Activated CD8-positive, alpha-beta memory T cell treated with anti-CD3 and anti-CD28 coated beads, Interleukin-2, amount 50 U/mL, for 1 hour (primary cell): ENCODE results near the gene TTC7B.

Experiments used
- DNase-seq: peaks from one replicate; pipeline ENCODE4 v3.0.0-alpha.2; 2020; ENCODE audit errors: extremely low read depth

Gene TTC7B

DNA sequence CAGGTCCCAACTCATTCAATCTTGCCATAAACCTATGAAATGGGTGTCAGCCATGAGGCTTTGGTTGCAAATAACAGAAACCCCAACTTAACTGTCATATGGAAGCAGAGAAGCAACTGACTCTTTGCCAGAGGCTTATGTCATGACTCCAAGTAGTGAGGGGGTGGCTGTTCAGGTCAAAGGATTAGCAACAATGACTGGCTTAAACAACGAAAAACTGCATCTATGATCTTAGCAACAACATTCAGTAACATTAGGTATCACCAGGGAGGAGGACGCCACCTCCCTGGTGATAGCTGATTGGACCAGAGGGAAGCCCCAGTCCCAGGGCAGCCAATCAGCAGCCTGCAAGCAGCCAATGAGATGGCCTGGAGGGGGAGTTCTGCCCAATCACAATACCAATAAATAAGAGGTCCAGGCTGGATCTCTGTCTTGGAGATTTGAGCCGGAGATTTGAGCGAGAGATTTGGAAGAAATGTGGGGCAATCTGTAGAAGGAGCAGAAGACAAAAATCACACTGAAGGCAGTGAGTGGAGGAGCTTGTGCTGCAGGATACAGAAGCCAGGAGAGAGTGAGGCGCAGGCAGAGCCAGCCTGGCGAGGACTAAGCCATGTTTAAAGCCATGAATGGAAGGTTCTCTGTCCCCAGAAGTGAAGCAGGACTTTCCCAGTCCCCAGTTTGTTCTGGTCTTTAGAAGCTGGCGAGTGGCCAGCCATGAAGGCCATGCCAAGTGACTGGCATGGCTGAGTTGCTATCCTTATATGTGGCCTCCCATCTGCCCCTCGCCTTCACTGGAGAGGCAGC, 326.1 kb downstream of the TTC7B start:
- DNase-seq, result no peak

DNA sequence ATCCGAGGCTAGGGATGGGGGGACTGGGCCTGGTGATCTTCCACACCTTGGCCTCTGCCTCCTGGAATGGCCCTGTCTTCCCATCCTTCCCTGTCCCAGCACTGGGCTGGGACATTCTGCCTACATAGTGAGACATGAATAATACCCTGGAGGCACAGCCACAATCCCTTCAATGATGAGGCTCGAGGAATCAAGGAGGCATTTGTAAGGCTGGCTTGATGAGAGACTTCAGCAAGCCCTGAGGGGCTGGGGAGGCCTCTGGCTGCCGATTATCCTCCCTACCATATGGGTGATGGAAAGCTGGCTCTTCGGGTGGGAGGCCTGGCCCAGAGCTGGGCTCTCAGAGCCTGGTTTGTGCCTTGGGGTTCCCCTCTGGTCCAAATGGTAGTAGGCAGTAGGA, 326.9 kb downstream of the TTC7B start:
- DNase-seq, result no peak

DNA sequence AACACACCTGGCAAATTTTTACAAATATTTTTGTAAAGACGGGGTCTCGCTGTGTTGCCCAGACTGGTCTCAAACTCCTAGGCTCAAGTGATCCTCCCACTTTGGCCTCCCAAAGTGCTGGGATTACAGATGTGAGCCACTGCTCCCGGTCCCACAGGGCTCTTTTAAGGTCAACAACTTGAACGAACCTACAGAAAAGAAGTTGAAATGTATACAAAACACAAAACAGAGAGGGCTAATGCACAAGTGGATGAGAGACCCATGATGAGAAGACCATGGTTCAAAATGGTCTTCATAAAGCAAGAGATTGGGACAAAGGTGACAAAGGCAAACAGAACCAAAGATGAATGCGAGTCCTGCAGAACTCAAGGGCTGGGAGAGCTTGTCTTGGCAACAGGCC, 328.0 kb downstream of the TTC7B start:
- no peak for DNase-seq

DNA sequence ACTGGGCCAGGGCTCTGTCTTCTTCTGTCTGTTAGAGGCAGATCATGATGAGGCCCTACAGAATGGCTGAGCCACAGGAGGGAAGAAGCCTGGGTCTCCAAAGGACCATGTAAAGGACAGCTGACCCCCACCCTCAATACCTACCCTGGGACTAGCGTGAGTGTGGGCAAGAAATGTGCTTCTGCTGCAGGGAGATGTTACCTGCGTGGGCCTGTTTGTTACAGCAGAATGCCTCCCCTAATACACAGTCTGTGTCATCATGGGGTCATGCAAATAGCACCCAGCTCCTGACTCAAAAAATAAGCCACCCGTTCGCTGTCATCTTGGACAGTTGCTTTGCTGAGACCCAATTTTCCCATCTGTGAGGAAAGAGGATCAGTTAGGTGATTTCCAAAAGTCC, 328.8 kb downstream of the TTC7B start:
- DNase-seq, result no peak

DNA sequence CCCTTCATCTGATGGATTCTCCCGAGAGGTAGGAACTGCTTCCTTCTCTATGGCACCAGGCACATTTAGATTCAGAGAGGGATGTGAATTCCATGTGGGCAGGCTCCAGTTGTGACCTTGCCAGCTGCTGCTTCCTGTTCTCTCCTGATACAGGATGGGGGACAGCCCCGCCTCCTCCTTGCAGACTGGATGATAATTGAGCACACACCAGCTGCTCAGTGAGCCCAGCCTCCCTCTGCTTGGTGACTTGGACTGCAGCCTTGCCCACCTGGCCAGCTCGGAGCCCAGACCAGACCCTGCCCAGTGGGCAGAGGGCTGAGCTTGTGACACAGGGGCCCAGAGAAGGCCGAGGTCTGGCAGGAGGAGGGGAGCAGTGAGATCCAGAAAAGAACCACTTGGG, 329.2 kb downstream of the TTC7B start:
- DNase-seq, result no peak

DNA sequence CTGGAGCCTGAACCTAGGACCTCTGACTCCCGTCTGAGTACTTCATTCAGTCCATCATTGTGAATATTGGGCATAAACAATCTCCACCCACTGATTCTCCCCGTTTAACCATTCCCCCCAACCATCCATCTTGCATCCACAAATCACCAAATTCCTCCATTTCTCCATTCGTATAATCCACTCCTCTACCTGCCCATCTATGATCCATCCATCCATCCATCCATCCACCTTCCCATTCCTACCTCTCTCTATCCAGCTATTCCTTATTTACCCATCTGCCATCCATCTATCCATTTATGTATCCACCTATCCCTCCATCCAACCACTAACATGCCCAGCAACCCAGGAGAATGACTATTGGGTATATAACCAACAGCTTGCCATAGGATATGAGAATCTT, 331.9 kb downstream of the TTC7B start:
- DNase-seq, result no peak

DNA sequence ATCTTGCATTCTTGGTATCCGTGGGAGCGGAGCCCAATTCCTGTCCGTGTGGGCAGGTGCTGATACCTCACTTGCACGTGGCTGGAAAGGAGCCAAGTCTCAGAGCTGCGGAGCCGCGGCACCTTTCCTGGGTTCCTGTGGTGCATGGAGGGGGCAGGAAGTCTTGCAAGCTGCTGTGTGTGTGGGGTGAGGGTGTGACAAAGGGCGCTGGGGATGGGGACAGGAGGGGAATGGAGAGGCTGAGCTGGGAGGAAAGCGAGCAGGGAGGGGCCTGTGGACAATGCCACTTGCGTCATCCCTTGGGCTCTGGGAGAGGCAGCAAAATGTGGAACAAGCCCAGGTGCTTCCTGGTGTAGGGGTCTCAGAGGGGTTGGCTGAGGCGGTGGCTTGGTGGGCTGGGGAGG, 332.7 kb downstream of the TTC7B start:
- DNase-seq, result no peak

DNA sequence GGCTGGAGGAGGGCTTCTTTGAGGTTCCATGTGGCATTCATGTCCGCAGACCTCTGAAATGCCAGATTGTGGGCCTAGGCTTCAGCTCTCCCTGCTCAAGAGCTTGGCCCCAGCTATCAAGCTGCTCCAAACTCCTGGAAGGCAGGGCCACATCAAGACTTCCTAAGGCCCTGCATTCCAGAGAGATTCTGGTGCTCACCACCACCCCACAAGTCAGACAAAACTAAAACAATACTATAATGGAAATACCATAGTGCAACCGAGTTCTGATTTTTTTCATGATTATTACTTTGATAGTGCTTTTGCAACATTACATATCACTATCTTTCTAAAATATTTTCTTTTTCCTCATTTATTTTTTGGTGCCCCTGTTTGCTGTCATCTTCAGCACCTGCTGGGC, 333.1 kb downstream of the TTC7B start:
- no peak for DNase-seq

DNA sequence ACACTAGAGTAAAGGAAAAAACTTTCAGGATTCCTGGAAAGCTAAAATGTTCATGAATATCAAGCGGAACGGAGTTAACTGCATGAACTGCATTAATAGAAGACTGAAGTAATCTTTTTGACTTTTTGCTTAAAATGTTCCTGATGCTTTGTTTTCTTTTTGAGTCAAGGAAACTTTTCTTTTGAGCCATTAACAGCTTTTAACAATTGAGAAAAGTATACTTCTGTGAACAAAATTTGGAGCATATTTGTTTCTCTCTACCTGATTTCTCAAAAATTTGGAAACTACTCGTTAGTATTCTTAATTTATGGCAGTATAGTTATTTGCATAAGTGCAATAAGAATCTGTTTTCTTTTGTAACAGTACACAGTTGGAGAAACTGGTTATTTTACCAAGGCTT, 340.9 kb downstream of the TTC7B start:
- no peak for DNase-seq
